NCI-H2029 (cell line): ENCODE measurements around the gene TPH1.
"Not testable (repeated sequence)": the region's sequence is repeated elsewhere in the genome, so short reads cannot be mapped to it uniquely, and the experiment has no call there.

Experiments
- DNase-seq: peaks from one replicate; lab custom pipeline; 2025; lab: John Stamatoyannopoulos, UW

Gene TPH1

GRCh38 chr11:18022419-18022818 is 23.6 kb downstream of the TPH1 start:
- DNase-seq: no peak

- DNase-seq: no peak
Measured at GRCh38 chr11:18019650-18020049, 26.4 kb downstream of the TPH1 start.

- DNase-seq: no peak
Measured at GRCh38 chr11:18016789-18017188, 29.3 kb downstream of the TPH1 start.

DNA sequence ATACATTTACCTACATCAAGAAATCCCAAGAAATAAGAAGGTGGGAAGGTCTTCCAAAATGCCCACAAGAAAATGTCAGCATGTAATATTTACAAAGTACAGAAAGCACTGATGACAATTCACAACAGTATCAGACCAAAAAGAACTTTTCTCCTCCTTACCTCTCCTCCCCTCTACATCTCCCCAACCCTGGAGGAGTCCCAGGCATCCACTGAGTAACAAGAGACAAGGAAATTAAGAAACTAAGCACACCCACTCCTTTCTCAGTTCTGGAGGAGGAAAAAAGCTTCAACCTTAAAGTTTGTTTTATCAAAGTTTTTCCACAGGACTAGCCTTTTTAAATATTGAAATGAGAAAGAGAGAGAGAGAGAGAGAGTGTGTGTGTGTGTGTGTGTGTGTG is 31.2 kb downstream of the TPH1 start:
- DNase-seq: no peak

- no peak for DNase-seq
Measured at GRCh38 chr11:18013790-18014507, 32.1 kb downstream of the TPH1 start.

GRCh38 chr11:18012906-18013781 is 32.9 kb downstream of the TPH1 start, which contains the start of gene SERGEF:
Gene SERGEF, minus strand, starts transcription at chr11:18013047. Its CDS starts 37 bp downstream, at chr11:18013010.
- peak; percentile 92 for DNase-seq

GRCh38 chr11:18012122-18012905 is 33.8 kb downstream of the TPH1 start:
- DNase-seq: peak; percentile 23

DNA sequence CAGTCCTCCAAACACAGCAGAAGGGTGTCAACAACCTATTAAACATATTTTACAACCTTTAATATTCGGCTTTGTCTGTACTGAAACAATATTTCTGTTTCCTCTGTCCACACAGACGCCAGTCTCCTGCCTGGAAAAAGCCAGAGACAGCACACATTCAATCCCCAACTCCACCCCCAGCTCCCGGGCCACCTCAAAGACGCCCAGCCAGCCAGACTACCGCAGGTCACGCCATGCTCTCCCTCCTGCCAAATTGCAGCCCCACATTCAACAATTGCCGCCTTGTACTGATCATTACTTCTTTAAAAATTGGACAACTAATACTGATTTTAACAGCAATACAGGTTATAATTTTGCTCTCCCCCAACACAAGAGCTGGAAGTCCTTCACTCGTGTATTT is 34.4 kb downstream of the TPH1 start:
- DNase-seq: no peak

DNA sequence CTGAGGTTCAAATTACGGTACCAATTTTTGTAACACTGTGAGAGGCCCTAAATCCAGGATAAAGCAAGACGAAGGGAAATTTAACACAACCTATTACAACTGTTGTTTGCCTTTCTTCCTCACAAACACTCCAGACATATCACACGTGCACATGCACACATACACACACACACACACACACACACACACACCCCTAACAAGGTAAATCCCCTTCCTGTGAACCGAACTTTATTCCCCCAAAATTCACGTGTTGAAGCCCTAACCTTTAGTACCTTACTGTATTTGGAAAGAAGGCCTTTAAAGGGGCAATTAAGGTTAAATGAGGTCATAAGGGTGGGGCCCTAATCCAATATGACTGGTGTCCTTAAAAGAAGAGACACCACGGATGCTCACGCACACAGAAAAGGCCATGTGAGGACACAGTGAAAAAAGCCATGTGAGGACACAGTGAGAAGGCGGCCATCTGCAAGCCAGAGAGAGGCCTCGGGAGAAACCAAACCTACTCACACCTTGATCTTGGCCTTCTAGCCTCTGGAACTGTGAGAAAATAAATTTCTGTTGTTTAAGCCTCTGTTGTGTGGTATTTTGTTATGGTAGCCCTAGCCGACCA is 35.0 kb downstream of the TPH1 start:
- peak; percentile 22 for DNase-seq

DNA sequence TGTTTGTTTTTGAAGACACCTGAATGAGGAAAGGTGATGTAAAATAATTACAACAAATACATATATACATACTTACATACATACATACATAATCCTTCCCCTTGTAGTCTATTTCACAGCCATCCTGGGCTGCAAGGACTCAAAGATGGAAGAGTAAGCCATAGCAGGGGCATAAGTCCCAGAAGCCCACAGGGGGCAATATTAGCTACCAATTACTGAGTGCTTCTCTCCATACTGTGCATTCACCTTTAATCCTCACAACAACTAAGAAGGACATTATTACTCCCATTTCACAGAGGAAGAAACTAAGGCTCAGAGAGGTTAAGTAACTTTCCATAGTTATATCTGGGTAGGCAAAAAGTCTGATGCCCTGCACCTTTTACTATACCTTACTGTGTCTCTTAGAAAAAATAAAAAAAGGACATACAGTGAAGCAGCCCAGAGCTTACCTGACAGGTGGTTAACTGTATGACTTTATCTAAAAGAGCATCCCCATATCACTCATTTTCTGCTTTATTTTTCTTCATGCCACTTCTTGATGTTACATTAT is 35.9 kb downstream of the TPH1 start:
- no peak for DNase-seq

DNA sequence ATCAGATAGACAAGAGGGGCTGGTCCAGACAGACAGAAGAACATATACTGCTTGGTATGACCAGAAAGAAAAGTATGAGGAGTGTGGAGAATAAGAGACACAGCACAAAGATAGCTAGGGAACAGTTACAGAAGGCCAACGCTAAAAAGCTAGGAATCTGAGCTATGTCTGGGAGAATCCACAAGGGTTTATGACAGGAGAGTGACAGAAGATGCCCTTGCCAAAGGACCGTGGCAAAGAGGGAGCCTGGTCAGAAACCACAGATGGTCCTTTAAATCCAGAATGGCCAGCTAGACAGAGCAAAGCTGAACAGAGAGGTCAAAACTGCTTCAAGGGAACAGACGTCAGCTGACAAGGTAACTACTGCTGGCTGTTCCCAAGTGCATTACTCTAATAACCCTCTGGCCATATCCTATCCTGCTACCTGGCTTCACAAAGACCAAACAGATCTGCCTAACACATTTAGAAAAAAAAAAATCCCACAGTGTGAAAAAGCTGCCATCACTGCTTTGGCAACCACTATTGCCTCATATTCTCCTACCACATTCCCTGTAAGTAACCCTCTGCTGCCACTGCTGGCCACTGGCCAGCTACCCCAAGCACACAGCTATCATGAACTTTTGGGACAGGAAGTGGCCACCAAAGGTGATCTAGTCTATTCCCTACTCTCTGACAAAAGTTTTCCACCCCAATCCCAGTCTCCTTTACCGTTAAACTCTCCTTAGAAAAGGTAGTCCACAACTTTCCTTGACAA is 40.5 kb downstream of the TPH1 start:
- DNase-seq: no peak

GRCh38 chr11:18001191-18001590 is 44.9 kb downstream of the TPH1 start:
- no peak for DNase-seq

DNA sequence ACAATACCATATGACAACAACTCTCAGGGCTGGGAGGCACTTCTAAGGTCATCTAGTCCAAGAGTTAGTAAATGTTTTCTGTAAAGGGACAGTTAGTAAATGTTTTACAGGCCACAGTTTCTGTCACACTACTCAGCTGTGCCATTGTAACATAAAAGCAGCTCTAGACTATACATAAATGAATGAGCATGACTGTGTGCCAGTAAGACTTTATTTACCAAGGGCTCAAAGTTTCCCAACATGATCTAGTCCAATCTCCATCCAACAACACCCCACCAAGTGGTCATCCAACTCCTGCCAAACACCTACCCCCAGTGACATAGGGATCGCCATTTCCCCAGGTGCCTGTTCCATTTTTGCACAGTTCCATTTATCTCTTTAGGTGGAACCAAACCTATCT is 45.3 kb downstream of the TPH1 start:
- DNase-seq: no peak

DNA sequence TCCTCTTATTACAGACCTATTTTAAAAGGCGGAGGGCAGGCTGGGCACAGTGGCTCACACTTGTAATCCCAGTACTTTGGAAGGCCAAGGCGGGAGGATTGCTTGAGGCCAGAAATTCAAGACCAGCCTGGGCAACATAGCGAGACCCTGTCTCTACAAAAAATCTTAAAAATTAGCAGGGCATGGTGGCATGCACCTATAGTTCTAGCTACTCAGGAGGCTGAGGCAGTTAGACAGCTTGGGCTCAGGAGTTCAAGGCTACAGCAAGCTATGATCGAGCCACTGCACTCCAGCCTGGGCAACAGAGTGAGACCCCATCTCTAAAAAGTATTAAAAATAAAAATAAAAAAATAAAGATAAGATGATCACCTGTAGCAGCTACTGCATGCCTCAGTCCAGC is 45.9 kb downstream of the TPH1 start:
- not testable (repeated sequence) for DNase-seq
